GM11168 (cell line): ENCODE data around the gene CMTM4.

Source experiments
- in situ Hi-C: fragments of 300-500 bp; cut with MboI; formaldehyde crosslinking; loops from one replicate; pipeline ENCODE4 v1.12.0; 2022; ENCODE audit warnings: low sequenced_read_pairs; ENCODE audit not compliant: unreplicated experiment

CMTM4 gene

GRCh38 chr16:66696669-66697630, at the start of gene CMTM4:
TSS of gene CMTM4 (minus strand) at chr16:66696743. CDS start at chr16:66696525, 218 bp downstream.
- in situ Hi-C loops = no loop called here

GRCh38 chr16:66746048-66746447, 49.5 kb upstream of the CMTM4 start:
- in situ Hi-C loops = no loop called here

- in situ Hi-C loops = no loop called here
Measured at GRCh38 chr16:66741950-66742808, 45.6 kb upstream of the CMTM4 start.

GRCh38 chr16:66741169-66741900, 44.8 kb upstream of the CMTM4 start:
- in situ Hi-C loops = no loop called here

- in situ Hi-C loops = no loop called here
Measured at GRCh38 chr16:66740533-66740932, 44.0 kb upstream of the CMTM4 start.

- in situ Hi-C loops = no loop called here
Measured at GRCh38 chr16:66740010-66740409, 43.5 kb upstream of the CMTM4 start.

GRCh38 chr16:66735891-66736290, 39.3 kb upstream of the CMTM4 start:
- in situ Hi-C loops = no loop called here

GRCh38 chr16:66731101-66731500, 34.6 kb upstream of the CMTM4 start:
- in situ Hi-C loops = no loop called here

GRCh38 chr16:66728804-66729203, 32.3 kb upstream of the CMTM4 start:
- in situ Hi-C loops = no loop called here

GRCh38 chr16:66728117-66728787, 31.7 kb upstream of the CMTM4 start:
- in situ Hi-C loops = no loop called here

GRCh38 chr16:66720766-66721165, 24.2 kb upstream of the CMTM4 start:
- in situ Hi-C loops = no loop called here

- in situ Hi-C loops = no loop called here
Measured at GRCh38 chr16:66719246-66719645, 22.7 kb upstream of the CMTM4 start.

GRCh38 chr16:66717776-66718175, 21.2 kb upstream of the CMTM4 start:
- in situ Hi-C loops = no loop called here

- in situ Hi-C loops = no loop called here
Measured at GRCh38 chr16:66717112-66717675, 20.7 kb upstream of the CMTM4 start.

- in situ Hi-C loops = no loop called here
Measured at GRCh38 chr16:66714654-66715307, 18.2 kb upstream of the CMTM4 start.

- in situ Hi-C loops = no loop called here
Measured at GRCh38 chr16:66714062-66714461, 17.5 kb upstream of the CMTM4 start.

GRCh38 chr16:66713076-66713475, 16.5 kb upstream of the CMTM4 start:
- in situ Hi-C loops = no loop called here

GRCh38 chr16:66712512-66712911, 16.0 kb upstream of the CMTM4 start:
- in situ Hi-C loops = no loop called here

GRCh38 chr16:66711581-66711980, 15.0 kb upstream of the CMTM4 start:
- in situ Hi-C loops = no loop called here
